Stimulated activated CD8-positive, alpha-beta memory T cell treated with anti-CD3 and anti-CD28 coated beads, Interleukin-15, amount 100 ng/mL, for 1 hour (primary cell): Measurements from ENCODE around the gene HRK.
A peak's percentile ranks its signal among the peaks of the same experiment; 100 is the strongest.

Experiments used
- DNase-seq: peaks from one replicate; pipeline ENCODE4 v3.0.0-alpha.2; 2020; ENCODE audit warnings: low read depth

The HRK gene

DNA sequence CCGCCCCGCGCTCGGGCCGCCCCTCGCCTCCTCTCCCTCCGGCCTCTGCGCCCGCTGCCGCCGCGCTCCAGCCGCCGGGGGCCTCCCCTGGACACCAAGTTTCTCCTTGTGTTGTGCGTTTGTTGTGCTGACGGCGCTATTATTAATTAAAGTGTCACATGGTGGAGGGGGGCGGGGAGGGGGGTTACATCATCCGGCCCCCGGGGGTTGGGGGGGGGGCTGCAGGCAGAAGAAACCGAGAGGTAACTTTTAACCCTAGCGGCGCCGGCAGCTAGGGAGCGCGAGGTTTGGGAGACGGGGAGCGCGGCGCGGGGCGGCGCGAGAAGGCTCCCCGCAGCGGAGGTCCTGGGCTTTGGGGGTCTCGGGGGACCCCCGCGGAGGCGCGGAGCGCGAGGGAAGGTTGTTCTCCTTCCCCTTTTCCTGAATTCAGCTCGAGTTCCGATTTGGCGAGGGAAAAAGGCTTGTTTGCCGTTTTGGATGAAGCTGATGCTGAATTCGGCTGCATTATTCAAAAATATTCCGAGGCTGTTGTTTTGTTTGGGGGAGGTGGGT, at the start of gene HRK:
TSS of gene HRK (minus strand) at position 117 of the 552 bp plus-strand sequence. CDS start 134 bp downstream, outside the sequence.
- DNase-seq = no peak

DNA sequence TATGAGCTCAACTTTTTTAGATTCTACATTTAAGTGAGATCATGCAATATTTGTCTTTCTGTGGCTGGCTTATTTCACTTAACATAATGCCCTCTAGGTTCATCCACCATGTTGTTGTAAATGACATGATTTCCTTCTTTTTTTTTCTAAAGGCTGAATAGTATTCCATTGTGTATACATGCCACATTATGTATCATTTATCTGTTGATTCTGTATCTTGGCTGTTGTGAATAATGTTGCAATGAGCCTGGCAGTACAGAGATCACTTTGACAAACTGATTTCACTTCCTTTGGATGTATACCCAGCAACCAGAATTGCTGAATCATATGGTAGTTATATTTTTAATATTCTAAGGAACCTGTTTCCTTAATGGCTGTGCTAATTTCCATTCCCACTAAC, 48.6 kb upstream of the HRK start:
- no peak for DNase-seq

DNA sequence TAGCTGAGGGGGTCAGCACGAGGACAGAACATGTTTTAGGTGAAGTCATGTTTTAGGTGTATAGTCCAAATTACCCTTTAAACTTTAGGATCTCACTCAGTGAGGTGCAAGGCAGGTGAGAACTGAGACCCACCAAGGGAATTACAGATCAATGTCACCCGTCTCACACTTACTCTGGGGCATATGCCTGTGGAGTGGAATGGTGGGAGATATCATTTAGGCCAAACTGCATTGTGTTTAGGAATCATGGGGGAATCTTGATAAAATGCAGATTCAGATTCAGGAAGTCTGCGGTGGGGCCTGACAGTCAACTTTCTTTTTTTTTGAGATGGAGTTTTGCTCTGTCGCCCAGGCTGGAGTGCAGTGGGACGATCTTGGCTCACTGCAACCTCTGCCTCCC, 47.3 kb upstream of the HRK start:
- DNase-seq = no peak

DNA sequence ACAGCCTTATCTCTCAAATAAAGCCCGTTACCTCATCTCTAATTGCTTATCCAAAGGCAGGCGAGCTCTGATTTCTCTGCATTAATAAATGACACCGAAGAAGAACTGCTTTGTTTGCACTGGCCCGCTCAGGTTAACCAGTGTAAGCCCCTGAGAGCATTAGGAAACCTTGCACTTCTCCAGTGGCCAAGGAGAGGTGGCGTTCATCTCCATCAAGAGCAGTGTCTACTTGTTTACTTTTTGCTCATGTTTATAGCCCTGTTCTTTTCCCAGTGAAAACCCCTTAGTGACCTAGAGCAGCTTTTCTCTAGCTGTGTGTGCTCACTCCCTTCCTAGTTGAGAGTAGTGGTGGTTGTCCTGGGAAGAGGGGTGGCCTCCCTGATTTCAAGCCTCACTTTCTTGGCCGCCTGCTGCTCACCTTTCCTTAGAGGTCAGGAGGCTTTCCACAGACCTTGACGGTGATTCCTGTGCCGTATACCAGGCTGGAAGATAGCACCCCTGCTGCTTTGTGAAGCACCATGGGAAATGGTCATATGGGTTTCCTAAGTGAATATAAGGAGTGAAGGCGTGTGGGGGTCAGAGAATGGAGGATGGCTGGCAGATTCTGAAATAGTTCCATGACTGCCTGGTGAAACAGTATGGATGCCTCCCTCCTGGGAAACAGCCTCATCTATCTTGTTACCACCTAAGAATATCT, 46.2 kb upstream of the HRK start:
- no peak for DNase-seq

DNA sequence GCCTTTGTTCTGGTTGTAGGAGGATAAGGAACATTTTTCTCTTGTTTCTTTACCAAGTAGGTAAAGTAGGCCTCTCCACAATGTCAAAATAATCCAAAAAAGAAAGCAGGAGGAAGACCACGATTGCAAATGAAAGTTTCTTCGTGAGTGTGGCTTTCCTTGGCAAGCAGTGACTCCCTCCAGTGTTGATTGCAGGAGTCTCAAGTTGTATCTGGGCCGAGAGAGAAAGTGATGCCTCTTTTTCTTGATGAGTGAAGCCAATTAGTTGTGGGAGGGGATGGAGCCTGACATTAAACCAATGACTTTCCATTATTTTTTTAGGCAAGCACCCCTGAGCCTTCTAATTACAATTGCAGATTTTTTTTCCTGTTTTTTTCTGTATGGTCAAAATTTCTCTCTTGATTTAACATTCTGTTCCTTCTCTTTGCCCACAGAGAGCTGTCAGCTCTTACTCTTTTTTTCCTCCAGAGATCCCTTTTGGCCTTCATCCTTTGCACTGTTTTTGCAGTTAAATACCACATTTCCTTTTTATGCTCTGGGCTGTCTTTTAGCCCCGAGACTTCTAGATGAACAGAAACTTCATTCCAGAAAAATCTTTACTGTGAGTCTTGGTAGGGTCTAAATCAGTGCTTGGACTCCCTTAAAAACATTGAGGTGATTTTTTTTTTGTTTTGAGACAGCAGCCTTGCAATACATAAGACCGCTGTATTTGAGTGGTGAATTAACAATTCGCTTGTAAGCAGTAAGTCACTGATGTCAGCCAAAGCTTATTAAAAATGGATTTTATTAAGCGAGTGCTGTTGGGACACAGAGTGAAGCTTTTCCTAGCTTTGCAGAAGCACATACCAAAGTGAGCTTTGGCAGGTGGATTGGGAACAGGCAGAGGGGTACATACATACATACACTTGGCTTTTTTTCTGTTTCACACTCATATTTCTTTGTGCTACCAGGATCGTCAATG, 45.3 kb upstream of the HRK start:
- DNase-seq = no peak

DNA sequence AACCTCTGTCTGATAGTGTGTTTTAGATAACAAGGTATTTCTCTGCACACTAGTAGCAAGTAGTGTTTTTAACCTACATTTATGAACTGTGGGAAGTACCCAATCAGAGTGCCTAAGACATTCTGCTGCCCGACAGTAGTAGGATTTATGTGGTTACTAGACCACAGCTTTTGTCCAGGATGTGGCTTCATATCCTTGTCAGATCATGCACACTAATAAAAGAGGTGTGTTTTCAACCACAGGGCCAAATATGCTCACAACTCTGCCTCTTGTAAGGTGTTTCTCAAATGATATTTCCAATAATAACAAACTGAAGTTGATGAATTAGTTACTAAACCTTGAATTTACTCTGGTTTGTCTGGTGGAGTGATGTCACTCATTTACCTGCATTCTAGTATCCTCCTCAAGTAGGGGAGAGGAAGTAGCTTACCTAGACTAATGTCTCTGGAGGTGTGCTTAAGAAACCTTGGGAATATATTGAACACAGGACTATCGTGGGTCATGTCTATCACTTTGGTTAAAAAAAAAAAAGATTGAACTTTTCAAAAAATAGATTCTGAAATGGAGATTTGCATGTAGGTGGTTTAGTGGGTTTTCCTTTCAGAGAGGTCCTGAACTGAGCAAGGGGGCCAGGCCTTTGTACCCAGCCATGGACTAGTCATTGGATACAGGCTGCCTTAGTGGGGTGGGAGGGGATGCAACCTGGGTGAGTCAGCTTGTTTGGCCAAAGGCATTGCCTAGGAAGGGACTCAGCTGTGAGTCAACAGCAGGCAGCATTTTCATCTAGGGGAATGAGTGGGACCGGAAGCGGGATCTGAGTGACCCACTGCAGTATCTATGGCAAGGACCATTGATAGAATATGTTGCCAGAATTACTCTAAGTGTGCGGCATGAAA, 43.6 kb upstream of the HRK start:
- no peak for DNase-seq

DNA sequence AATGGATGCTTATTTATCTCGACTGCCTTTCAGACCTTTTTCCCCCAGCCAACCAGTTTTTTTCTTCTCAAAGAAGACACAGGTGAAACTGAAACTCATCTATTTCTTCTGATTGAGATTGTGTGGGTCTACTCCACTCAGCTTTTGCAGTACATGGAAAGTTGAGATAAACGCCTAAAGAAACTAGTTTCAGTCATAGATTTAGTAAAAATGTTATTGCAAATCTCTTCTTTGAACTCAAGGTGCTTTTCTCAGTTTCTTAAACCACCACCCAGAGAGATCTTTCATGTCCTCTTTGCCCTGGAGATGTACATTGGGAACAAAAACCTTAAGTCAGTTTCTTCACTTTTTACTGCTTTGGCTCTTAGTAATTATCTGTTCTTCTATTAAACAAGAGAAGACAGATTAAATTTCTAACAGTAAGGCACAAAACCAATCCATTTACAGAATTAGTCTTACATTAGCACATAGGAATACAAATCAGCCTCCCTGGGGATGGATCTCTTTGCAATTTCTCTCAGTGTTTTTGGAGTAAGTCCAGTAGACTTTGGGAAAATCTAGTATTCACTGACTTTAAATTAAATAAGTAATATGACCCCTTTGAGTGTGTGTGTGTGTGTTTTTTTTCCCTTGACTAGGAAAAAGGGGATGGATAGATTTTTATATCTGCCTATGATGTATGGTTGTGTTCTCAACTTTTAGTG, 41.1 kb upstream of the HRK start:
- no peak for DNase-seq

DNA sequence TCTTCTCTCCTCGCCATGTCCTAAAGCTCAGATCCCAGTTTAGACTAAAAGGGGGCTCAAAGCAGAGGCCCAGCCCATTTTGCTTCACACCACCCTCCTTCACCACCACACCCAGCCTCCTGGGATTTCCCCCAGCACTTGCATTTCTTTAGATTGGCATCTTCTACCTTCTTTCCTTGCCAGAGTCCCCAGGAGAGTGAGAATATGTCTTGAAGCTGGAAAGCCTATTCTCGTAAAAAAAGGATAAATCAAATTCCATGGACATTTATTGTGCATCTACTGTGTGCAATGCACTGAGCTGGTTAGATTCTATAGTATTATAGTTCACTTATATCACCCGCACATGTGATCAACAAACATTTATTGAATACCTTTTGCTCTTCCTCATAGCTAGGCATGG, 39.7 kb upstream of the HRK start:
- DNase-seq = no peak

DNA sequence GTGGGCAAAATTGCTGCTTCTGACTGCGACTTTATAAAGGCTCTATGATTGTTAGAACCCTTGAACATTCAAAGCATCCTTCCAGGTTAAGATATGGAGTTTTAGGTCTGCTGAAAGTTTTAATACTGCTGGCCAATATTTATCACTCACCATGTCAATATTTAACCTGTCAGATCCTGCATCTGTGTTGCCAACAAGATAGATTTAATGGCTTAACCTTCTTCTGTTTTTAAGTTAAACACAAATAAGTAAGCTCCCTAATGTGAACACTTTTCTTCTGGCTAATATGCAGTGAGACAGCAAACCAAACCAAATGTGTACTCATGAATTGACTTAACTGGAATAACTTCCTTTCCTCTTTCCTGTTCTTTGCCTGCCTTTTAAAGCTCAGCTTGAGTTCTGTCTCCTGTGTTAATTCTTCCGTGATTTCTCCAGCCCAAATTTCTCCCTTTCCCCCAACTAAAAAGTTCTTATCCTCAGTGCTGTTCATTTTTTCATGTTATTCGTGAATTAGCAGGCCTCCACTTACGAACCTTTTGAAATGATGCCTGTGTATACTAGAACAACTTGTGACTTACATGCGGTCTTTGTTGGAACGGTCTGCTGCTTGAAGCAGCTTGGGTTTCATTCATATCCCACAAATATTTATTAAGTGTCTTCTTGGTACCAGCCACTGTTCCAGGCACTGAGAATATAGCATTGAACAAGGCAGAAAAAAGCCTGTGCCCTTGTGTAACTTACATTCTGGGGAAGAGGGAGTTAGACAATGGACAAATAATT, 38.7 kb upstream of the HRK start:
- no peak for DNase-seq

DNA sequence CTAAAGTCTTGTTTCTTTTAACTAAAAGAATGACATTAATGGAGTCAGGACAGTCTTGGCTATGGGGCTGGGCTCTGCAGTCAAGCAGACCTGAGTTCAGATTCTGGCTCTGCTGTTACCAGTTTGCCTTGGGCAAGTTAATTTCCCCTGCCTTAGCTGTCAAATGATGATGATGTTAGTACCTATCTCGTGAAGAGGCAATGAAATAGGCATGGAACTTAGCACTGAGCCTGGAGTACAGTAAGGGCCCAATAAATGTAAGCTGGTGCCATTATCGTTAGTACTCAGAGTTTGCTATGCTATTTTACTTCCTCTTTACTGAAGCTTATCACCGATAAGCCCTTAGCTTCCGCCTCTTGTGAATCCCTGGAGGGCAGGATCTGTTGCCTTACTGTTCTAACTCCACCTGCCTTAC, 38.0 kb upstream of the HRK start:
- no peak for DNase-seq

DNA sequence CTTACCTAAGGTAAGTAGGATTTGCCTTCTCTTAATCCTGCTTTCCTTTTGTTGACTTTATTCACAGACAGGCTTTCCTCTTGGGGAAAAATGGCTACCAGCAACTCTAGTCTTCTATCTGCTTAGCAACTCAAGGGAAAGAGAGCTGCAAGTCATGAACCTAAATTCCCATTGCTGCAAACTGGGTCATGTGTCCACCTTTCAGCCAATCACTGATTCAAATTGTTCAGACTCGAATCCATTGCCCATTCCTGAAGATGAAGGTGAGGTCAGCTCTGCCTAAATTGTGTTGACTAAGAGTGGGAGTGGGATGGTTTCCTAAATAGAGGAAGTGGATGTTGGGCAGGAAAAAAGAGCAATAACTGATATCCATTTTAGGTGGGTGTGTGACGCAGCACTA, 37.2 kb upstream of the HRK start:
- DNase-seq = no peak

DNA sequence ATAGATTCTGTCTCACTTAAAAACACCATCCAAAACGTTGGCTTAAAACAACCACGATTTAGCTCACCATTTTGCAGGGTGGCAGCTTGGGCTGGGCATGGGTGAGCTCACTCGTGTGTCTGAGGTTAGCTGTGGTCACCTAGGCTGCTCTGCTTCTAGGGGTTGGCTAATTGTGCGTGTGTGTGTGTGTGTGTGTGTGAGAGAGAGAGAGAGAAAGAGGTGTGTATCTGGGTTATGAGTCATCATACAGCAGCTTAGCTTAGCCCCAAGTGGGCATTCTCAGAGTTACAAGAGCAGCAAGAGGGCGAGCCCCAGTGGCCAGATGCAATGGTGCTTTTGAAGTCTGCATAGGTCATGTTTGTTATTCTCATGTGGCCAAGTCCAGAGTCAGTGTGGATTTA, 35.5 kb upstream of the HRK start:
- no peak for DNase-seq

DNA sequence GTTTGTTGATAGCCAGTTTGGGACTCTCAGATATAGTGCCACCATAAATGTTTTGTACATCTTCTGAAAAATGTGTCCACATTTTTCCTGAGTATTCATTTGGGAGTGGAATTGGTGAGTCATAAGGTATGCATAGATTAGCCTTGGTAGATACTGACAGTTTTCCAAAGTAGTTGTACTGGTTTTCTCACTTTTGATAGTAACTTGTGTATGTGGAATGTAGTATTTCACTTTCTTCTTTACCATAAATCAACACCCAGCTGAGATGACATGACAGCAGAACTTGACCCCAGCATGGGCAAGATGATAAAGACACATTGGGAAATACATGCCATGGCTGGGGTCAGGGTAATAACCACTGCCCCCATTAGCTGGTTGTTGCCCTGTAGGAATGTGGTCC, 34.9 kb upstream of the HRK start:
- DNase-seq = no peak

DNA sequence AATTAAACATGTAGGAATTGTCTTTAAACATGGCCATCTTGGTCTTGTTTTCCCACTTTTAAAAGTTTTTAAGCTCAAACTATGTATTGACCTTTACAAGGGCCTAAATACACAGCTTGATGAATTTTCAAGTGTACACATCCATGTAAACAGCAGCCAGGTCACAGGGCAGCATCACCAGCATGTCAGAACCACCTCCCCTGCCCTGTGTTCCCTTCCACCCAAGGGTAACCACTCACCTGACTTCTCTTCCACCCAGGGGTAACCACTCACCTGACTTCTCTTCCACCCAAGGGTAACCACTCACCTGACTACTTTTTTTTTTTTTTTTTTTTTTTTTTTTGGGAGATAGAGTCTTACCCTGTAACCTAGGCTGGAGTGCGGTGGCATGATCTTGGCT, 34.1 kb upstream of the HRK start:
- DNase-seq = no peak

DNA sequence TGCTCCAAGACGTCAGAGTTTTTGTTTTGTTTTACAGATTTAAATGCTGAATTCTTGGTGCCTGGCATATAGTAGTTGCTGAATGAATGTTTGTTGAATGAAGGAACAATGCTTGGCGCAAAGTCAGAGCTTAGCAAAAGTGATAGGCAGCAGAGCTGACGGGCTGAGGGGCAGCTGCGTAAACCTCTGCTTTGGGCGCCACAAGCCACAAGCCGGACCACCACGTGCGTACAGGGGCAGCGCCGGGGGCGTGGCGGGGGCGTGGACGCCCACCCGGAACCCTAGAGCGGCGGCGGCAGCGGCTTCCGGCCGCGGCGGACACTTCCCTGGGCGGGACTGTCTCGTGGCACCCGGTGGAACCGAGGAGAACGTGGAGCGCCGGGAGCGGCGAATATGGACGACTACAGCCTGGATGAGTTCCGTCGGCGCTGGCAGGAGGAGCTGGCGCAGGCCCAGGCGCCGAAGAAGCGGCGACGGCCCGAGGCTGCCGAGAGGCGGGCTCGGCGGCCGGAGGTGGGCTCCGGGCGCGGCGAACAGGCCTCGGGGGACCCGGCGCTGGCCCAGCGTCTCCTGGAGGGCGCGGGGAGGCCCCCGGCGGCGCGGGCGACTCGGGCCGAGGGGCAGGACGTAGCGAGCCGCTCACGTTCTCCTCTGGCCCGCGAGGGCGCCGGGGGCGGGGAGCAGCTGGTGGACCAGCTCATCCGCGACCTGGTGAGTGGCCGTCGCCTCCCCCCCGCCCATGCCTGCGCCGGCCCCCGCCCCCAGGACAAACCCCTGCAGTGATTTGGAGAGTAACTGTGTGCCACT, 29.6 kb upstream of the HRK start, which contains the start of gene FBXW8:
TSS of gene FBXW8 (plus strand) at position 306 of the 807 bp plus-strand sequence. CDS start at position 394, 88 bp downstream.
- peak; percentile 20 for DNase-seq

DNA sequence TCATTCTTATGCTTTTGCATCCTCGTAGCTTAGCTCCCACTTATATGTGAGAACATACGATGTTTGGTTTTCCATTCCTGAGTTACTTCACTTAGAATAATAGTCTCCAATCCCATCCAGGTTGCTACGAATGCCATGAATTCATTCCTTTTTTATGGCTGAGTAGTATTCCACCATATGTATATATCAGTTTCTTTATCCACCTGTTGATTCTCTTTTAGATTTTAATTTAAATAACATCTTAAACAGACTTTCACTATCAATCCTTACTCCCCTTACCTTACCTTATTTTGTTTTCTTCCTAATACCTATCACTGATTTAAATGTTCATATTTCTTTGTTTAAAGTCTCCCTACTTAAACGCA, 29.0 kb upstream of the HRK start:
- DNase-seq = no peak

DNA sequence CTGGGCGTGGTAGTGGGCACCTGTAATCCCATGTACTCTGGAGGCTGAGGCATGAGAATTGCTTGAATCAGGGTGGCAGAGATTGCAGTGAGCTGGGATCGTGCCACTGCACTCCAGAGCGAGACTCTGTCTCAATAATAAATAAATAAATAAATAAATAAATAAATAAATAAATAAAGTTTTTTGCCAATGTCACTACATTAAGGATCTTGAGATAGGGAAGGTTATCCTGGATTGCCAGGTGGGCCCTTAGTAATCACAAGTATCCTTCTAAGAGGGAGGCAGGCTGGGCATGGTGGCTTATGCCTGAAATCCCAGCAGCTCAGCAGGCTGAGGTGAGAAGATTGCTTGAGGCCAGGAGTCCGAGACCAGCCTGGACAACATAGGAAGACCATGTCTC, 25.0 kb upstream of the HRK start:
- no peak for DNase-seq

DNA sequence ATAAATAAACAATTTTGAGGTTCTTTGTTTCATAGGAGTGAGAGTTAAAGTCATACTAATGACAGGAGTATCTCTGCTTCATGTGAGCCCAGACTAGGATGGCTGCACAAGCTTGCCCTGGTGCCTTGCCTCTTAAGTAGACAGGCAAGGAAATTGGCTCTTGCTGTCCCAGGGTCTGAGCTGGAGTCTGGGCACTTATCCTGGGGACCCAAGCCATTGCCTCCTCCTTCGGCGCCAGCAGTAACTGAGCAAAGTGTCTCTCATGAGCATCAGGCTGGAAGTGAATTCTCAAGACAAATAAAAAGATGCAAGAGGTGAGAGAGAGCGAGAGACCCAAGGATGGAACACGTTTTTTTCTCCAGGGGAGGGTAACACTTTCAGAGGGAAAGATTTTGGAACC, 22.6 kb upstream of the HRK start:
- DNase-seq = no peak

DNA sequence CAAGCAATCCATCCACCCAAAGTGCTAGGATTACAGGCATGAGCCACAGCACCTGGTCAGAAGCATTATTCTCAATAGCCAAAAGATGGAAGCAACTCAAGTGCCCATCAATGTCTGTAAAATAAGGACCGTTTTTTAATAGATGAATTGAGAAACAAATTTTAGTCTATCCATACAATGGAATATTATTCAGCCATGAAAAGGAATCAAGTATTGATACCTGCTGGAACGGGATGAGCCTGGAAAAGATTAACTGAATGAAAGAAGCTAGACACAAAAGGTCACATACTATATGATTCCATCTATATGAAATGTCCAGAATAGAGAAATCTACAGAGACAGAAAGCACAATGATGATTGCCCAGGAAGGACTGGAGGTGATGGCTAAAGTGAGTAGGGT, 20.4 kb upstream of the HRK start:
- DNase-seq = no peak

DNA sequence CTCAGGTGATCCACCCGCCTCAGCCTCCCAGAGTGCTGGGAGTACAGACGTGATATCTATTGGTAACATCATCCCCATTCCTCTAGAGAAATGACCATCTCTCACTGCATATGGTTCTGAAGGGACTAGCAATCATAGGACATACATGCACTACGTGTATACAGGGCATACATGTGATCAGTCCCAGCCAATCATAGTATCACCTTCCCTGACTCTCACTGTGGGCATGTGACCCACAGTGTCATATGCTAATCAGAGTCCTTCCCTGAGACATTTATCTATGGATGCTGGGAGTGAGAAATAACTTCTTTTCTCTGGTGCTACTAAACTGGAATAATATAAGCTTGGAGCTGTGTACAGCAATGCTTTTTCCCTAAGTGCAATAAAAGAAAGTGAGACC, 17.4 kb upstream of the HRK start:
- DNase-seq = no peak
